H1 (cell line): ENCODE results near the gene SV2A. TPM values are rescaled to one million over a fixed set of nuclear protein-coding genes. Genes with fewer than 3 reads are reported as not detected.

Source experiments
- HDAC2 ChIP-seq, 2 experiments: fragments of 300-600 bp in 1 of 2; sonication (generic) in 1 of 2; IDR thresholded peaks; 2 replicates each; pipeline ENCODE4 v1.6.1; 2011 to 2012; ENCODE audit warnings: low read depth in 2 of 2, low read length in 2 of 2, mild to moderate bottlenecking in 2 of 2, moderate library complexity in 2 of 2, borderline replicate concordance in 1 of 2, inconsistent platforms in 1 of 2
- RFX5 ChIP-seq: IDR thresholded peaks from 2 replicates; pipeline ENCODE4 v1.6.1; 2011; ENCODE audit warnings: low read depth, low read length, improper control_type of control experiment, borderline replicate concordance
- SIN3A ChIP-seq, 2 experiments: IDR thresholded peaks in 1 of 2; conservative IDR thresholded peaks in 1 of 2; 2 replicates each; pipeline ENCODE4 v1.6.1; 2011 to 2012; ENCODE audit warnings: low read length in 2 of 2, improper control_type of control experiment in 1 of 2, low read depth in 1 of 2, mild to moderate bottlenecking in 1 of 2
- polyA plus RNA-seq, 7 experiments: library from polyadenylated mRNA; depleted of rRNA in 3 of 7; stranded (reverse) in 5 of 7; unstranded in 2 of 7; fragments of >200 nt in 5 of 7; fragments of 200-250 nt in 2 of 7; gene quantifications; 1 replicate in 5 of 7; 2 replicates in 1 of 7; 4 replicates in 1 of 7; pipeline versions ENCODE4 v1.2.1 to v1.2.3, GENCODE V29; 2011 to 2013; ENCODE audit warnings: missing spikeins in 2 of 7, mixed read lengths in 2 of 7
- total RNA-seq: library from RNA; stranded (reverse); fragmentation: NEBNext Ultra II Directional; extraction: Animal tissue kit (Norgen Biotek cat#: 25700); gene quantifications from 2 replicates; pipeline ENCODE4 v1.2.1, GENCODE V29; 2021

The SV2A gene
- total and polyA plus RNA-seq, 2 of the 8 experiments (the other 6 are each of a cell fraction or from before 2014, with no cell fraction given) = 41.8 to 51.8 TPM

GRCh38 chr1:149942207-149942606 is 24.6 kb upstream of the SV2A start (continued):
- peak in 1 of 2 experiments; percentile 29; a peak in 1 of 4 replicates for TF ChIP-seq HDAC2 (IDR thresholded peaks at IDR 0.05; ENCODE audit: borderline replicate concordance in 1 of 2, low read depth in 2 of 2, low read length in 2 of 2)
- no peak for TF ChIP-seq RFX5
- no peak for TF ChIP-seq SIN3A (conservative IDR thresholded peaks at IDR 0.05 in 1 of 2, IDR thresholded peaks at IDR 0.05 in 1 of 2; ENCODE audit: low read depth in 1 of 2, low read length in 2 of 2)
- TF ChIP-seq, all 59 proteins: peak for 3
